Muscle of leg (tissue), 11 donors: ENCODE results near the gene NIN. TPM values are rescaled to one million over a fixed set of nuclear protein-coding genes. Genes with fewer than 3 reads are reported as not detected.

Experiments used
- DNase-seq: peaks from one replicate; pipeline ENCODE4 v3.0.0; 2013
- H3K27ac ChIP-seq: one replicate; pipeline ENCODE4 v1.5.1; 2013; ENCODE audit warnings: mild to moderate bottlenecking, low read length, control low read depth
- H3K27me3 ChIP-seq: one replicate; pipeline ENCODE4 v1.6.1; 2013; ENCODE audit warnings: low read length; ENCODE audit not compliant: control insufficient read depth, insufficient read depth
- H3K36me3 ChIP-seq: one replicate; pipeline ENCODE4 v1.6.1; 2013; ENCODE audit warnings: low read length; ENCODE audit not compliant: control insufficient read depth, insufficient read depth
- H3K4me1 ChIP-seq: one replicate; pipeline ENCODE4 v1.6.1; 2013; ENCODE audit warnings: low read length; ENCODE audit not compliant: control insufficient read depth, insufficient read depth
- H3K4me3 ChIP-seq: one replicate; pipeline ENCODE4 v1.5.1; 2013; ENCODE audit warnings: low read length, control low read depth
- H3K9me3 ChIP-seq: replicated peaks from 2 replicates; pipeline ENCODE4 v1.6.1; 2013; ENCODE audit warnings: low read depth, low read length; ENCODE audit not compliant: control insufficient read depth
- WGBS: methylation state at CpG from one replicate; pipeline ENCODE4 v1.1.5; 2013; ENCODE audit warnings: missing lambda C conversion rate; ENCODE audit not compliant: insufficient coverage; 5-methylcytosine and 5-hydroxymethylcytosine counted together
- polyA plus RNA-seq, 8 donors: library from polyadenylated mRNA; unstranded; fragments of 120-200 nt; gene quantifications; one replicate each; pipeline versions ENCODE4 v1.2.1 to v1.2.3, GENCODE V29; 2013; ENCODE audit warnings: inconsistent platforms in 1 of 8, low replicate concordance in 1 of 8; ENCODE audit not compliant: insufficient read length in 8 of 8, insufficient read depth in 1 of 8
- total RNA-seq: library from RNA; stranded (reverse); fragments of 120-200 nt; gene quantifications from one replicate; pipeline ENCODE4 v1.2.4, GENCODE V29; 2013

The NIN gene
- total and polyA plus RNA-seq, 9 donors: 21.3 to 46.8 (median 39.4) TPM

- WGBS: no CpG with 5 or more reads among the region's 3 CpGs
- H3K4me3 ChIP-seq: no peak overlapping the region
- DNase-seq: no peak
- no peaks in the 10 kb centered on the region for H3K9me3 ChIP-seq
- H3K4me1 ChIP-seq: peaks cover 6% of the 10 kb centered on the region
- no peaks in the 10 kb centered on the region for H3K27me3 ChIP-seq
- H3K36me3 ChIP-seq: peaks cover 9% of the 10 kb centered on the region
- no peak overlapping the region for H3K27ac ChIP-seq
These were observed 24.6 kb downstream of the NIN start for GRCh38 chr14:50806241-50806933.

DNA sequence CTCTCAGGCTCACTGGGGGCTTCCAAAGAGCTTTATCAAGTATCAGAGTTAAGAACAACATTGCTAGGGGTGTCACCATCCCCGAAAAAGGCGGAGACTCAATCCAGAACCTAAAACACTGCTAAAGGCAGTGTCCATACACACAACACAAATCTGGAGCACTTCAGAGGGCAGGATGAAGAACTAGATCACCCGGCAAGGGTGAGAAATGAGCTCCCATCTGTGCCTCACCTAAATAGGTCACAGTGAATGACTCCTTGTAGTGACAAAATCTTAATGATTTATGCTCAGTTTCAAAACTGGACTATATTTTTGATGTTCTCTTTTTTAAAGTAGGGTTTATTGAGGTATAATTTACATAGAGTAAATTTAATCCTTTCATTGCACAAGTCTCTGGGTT lies 25.6 kb downstream of the NIN start:
- DNase-seq: no peak
- H3K4me1 ChIP-seq: peaks cover 6% of the 10 kb centered on the region
- no peaks in the 10 kb centered on the region for H3K9me3 ChIP-seq
- H3K27ac ChIP-seq: no peak overlapping the region
- peaks cover 9% of the 10 kb centered on the region for H3K36me3 ChIP-seq
- no peaks in the 10 kb centered on the region for H3K27me3 ChIP-seq
- no peak overlapping the region for H3K4me3 ChIP-seq
- 100% methylated on average over 1 of the region's 3 CpGs for WGBS

- Histone ChIP-seq H3K36me3 (peaks cover 11% of the 10 kb centered on the region), H3K4me3 (no peak overlapping the region), H3K27me3 (no peaks in the 10 kb centered on the region), H3K9me3 (no peaks in the 10 kb centered on the region), H3K27ac (peak overlapping the region; percentile 11), H3K4me1 (peaks cover 6% of the 10 kb centered on the region)
- WGBS: 25% methylated on average over 4 of the region's 5 CpGs
- peak; percentile 89 for DNase-seq
These were observed 26.7 kb downstream of the NIN start for GRCh38 chr14:50804181-50804721.

DNA sequence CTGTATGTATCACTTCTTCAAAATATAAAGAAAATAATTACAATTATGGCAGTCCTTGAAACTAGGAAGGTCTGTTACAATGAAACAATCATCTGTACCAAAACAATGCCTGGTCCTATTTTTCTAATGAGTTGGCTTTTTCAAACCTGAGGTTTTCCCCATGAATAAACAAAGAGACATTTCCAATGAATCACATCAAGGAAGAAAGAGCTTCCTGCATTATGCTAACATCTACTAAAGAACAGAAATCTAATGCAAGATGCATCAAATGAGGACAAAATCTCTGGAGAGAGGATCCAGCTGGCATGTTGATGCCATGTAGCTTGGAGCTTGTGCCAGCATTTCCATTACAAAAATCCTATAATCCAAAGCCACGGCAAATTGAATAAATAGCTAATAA lies 29.3 kb downstream of the NIN start:
- DNase-seq: no peak
- Histone ChIP-seq H3K9me3 (no peaks in the 10 kb centered on the region), H3K27ac (no peak overlapping the region), H3K36me3 (peaks cover 12% of the 10 kb centered on the region), H3K4me1 (peaks cover 9% of the 10 kb centered on the region), H3K27me3 (no peaks in the 10 kb centered on the region), H3K4me3 (no peak overlapping the region)
- no CpG with 5 or more reads among the region's 1 CpG for WGBS

- Histone ChIP-seq H3K27me3 (no peaks in the 10 kb centered on the region), H3K27ac (no peak overlapping the region), H3K4me3 (no peak overlapping the region), H3K9me3 (no peaks in the 10 kb centered on the region), H3K36me3 (peaks cover 10% of the 10 kb centered on the region), H3K4me1 (peaks cover 16% of the 10 kb centered on the region)
- no CpG with 5 or more reads among the region's 1 CpG for WGBS
- no peak for DNase-seq
These were observed 30.9 kb downstream of the NIN start for GRCh38 chr14:50800032-50800431.

- Histone ChIP-seq H3K27ac (no peak overlapping the region), H3K4me3 (no peak overlapping the region), H3K4me1 (peaks cover 12% of the 10 kb centered on the region), H3K9me3 (no peaks in the 10 kb centered on the region), H3K27me3 (no peaks in the 10 kb centered on the region), H3K36me3 (peaks cover 8% of the 10 kb centered on the region)
- WGBS: 100% methylated on average over 2 of the region's 2 CpGs
- DNase-seq: no peak
These were observed 32.9 kb downstream of the NIN start for GRCh38 chr14:50798048-50798421.

DNA sequence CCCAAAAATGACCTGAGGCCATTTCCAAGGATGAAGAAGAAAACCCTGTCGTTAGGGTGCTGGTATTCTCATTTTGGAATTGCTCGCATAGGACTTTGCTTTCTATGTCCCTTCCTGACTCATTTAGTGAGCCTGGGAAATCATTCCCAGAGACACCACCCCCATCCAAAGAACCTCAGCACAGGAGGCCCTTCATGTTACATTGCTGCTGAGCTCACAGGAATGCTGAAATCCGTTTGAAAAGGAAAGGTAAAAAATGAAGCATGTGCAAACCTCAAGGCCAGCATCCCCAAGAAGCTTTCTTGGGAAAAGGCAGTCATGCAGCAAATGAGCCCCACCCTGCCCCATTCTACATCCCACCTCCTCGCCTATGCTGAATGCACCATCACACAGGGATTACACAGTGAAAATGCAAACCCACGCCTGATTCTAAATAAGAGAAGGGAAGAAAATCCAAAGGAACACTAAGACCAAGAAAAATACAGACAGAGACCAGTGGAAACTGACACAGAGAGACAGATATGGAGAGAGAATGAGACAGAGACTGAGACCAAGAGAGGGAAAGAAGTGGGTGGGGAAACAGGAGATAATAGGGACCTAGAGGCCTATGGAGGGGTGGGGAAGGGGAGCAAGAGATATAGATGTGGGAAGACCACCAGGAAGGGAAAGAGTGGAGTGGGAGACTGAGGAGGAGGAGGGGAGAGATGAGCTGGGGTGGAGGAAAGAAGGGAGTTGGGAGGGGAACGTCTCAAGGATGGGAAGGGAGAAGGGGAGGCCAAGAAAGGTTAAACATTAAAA lies 33.5 kb downstream of the NIN start:
- no peak overlapping the region for H3K27ac ChIP-seq
- DNase-seq: no peak
- H3K4me1 ChIP-seq: peaks cover 12% of the 10 kb centered on the region
- no peaks in the 10 kb centered on the region for H3K9me3 ChIP-seq
- no peak overlapping the region for H3K4me3 ChIP-seq
- WGBS: 33% methylated on average over 1 of the region's 6 CpGs
- H3K36me3 ChIP-seq: peaks cover 9% of the 10 kb centered on the region
- no peaks in the 10 kb centered on the region for H3K27me3 ChIP-seq

- Histone ChIP-seq H3K27me3 (no peaks in the 10 kb centered on the region), H3K4me3 (no peak overlapping the region), H3K36me3 (peaks cover 20% of the 10 kb centered on the region), H3K9me3 (no peaks in the 10 kb centered on the region), H3K27ac (no peak overlapping the region), H3K4me1 (peaks cover 12% of the 10 kb centered on the region)
- WGBS: no CpG with 5 or more reads among the region's 6 CpGs
- no peak for DNase-seq
These were observed 34.6 kb downstream of the NIN start for GRCh38 chr14:50796390-50796789.

- DNase-seq: peak; percentile 27
- peaks cover 20% of the 10 kb centered on the region for H3K36me3 ChIP-seq
- peaks cover 12% of the 10 kb centered on the region for H3K4me1 ChIP-seq
- no peak overlapping the region for H3K27ac ChIP-seq
- no peaks in the 10 kb centered on the region for H3K9me3 ChIP-seq
- no peaks in the 10 kb centered on the region for H3K27me3 ChIP-seq
- WGBS: no CpG with 5 or more reads among the region's 3 CpGs
- no peak overlapping the region for H3K4me3 ChIP-seq
These were observed 35.1 kb downstream of the NIN start for GRCh38 chr14:50795909-50796308.

DNA sequence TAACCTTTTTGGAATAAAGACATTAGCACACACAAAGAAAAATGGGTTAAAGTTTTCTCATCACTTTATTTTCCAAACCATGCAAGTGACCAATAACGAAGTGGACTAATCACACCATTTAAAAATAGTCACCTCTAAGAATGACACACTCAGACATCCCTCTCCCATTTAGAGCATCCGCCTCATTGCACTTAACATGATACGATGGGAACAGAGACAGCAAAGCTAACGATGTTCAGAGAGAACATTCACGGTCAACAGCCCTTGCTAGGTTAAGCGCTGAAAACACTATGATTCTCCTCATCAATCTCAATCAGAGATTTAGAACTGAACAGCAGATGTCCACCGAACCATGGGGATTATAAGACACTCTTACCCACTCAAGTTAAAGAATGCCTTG lies 35.8 kb downstream of the NIN start:
- H3K27ac ChIP-seq: no peak overlapping the region
- peaks cover 27% of the 10 kb centered on the region for H3K36me3 ChIP-seq
- no peaks in the 10 kb centered on the region for H3K27me3 ChIP-seq
- no peak for DNase-seq
- peaks cover 12% of the 10 kb centered on the region for H3K4me1 ChIP-seq
- no peaks in the 10 kb centered on the region for H3K9me3 ChIP-seq
- no peak overlapping the region for H3K4me3 ChIP-seq
- 90% methylated on average over 6 of the region's 7 CpGs for WGBS
